BLaER1 treated with 17β-estradiol and CSF1 and Interleukin-3, amounts not matched to agents 10 nM and 100 nM (cell line): ENCODE data around the gene SESN3.
A peak's percentile ranks its signal among the peaks of the same experiment; 100 is the strongest.

Source experiments
- H3K27ac ChIP-seq, 11 experiments: shearing (Covaris generic); formaldehyde crosslinking; 2 replicates each; pipeline ENCODE4 v1.8.1; 2022
- H3K27me3 ChIP-seq, 11 experiments: shearing (Covaris generic); formaldehyde crosslinking; 2 replicates each; pipeline ENCODE4 v1.8.1; 2022
- H3K36me3 ChIP-seq, 11 experiments: shearing (Covaris generic); formaldehyde crosslinking; 2 replicates each; pipeline ENCODE4 v1.8.1; 2022
- H3K4me1 ChIP-seq, 10 experiments: shearing (Covaris generic); formaldehyde crosslinking; 2 replicates each; pipeline ENCODE4 v1.8.1; 2022
- H3K4me2 ChIP-seq, 11 experiments: shearing (Covaris generic); formaldehyde crosslinking; 2 replicates each; pipeline ENCODE4 v1.8.1; 2022
- H3K4me3 ChIP-seq, 10 experiments: shearing (Covaris generic); formaldehyde crosslinking; 2 replicates each; pipeline ENCODE4 v1.8.1; 2022
- H3K9ac ChIP-seq, 11 experiments: shearing (Covaris generic); formaldehyde crosslinking; 2 replicates each; pipeline ENCODE4 v1.8.1; 2022
- H3K9me3 ChIP-seq, 11 experiments: shearing (Covaris generic); formaldehyde crosslinking; replicated peaks in 1 of 11; 2 replicates each; pipeline ENCODE4 v1.8.1; 2022
- H4K20me1 ChIP-seq, 11 experiments: shearing (Covaris generic); formaldehyde crosslinking; 2 replicates each; pipeline ENCODE4 v1.8.1; 2022
- Cebpa-rat ChIP-seq, 11 experiments: shearing (Covaris generic); IDR thresholded peaks; 2 replicates each; pipeline ENCODE4 v1.8.1; 2022

SESN3 gene

DNA sequence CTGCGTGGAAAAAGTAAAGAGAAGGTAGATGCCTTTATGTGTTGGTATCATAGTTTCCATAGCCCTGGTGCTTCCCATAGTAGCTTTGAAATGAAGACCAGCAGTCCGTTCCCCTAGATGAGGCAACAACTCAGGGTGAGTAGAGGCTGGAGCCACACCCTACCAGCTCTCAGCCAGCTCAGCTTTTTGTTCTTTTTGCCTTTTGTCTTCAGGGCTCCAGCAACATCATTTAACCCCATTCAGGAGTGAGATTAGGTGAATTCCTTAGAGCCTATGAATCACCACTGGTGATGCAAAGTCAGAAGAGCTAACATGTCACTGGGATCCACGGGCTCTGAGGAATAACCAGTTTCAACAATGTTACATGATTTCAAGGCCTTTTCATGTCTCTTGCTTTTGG, 14.0 kb upstream of the SESN3 start:
- no peak for TF ChIP-seq Cebpa-rat (IDR thresholded peaks at IDR 0.05)
- H3K4me2 ChIP-seq, result no peak overlapping the region; a peak in 1 of 22 replicates
- no peaks in the 10 kb centered on the region for H4K20me1 ChIP-seq
- no peaks in the 10 kb centered on the region for H3K36me3 ChIP-seq
- no peak overlapping the region for H3K4me3 ChIP-seq
- H3K9ac ChIP-seq, result no peak overlapping the region
- H3K27ac ChIP-seq, result no peak overlapping the region
- no peaks in the 10 kb centered on the region for H3K9me3 ChIP-seq
- peaks cover 13 to 27% (median 15%) of the 10 kb centered on the region in 10 experiments for H3K4me1 ChIP-seq
- H3K27me3 ChIP-seq, result no peaks in the 10 kb centered on the region

DNA sequence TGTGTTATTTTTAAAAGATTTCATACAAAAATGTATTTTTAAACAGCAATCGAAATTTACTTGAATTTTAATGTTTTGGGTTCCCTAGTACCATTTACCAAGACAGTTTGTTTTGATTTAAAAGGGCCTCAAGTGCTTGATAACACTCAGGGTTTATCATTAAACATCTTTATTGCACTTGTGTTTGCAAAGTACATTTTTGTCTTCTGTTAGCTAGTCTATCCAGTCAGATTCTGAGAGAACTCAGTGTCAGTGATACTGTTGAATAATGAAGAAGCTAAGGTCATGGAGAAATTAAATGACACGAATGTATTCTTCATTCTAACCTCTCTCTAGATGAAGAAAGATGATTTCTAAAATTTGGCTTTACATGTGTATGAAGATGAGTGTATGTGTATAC, 12.7 kb upstream of the SESN3 start:
- Histone ChIP-seq H3K27ac (no peak overlapping the region), H3K4me3 (no peak overlapping the region), H3K9me3 (no peaks in the 10 kb centered on the region), H4K20me1 (no peaks in the 10 kb centered on the region), H3K4me2 (no peak overlapping the region), H3K4me1 (peaks cover 2 to 14% (median 3%) of the 10 kb centered on the region in 10 experiments), H3K27me3 (no peaks in the 10 kb centered on the region), H3K36me3 (no peaks in the 10 kb centered on the region), H3K9ac (no peak overlapping the region)
- TF ChIP-seq Cebpa-rat (IDR thresholded peaks at IDR 0.05), result no peak

DNA sequence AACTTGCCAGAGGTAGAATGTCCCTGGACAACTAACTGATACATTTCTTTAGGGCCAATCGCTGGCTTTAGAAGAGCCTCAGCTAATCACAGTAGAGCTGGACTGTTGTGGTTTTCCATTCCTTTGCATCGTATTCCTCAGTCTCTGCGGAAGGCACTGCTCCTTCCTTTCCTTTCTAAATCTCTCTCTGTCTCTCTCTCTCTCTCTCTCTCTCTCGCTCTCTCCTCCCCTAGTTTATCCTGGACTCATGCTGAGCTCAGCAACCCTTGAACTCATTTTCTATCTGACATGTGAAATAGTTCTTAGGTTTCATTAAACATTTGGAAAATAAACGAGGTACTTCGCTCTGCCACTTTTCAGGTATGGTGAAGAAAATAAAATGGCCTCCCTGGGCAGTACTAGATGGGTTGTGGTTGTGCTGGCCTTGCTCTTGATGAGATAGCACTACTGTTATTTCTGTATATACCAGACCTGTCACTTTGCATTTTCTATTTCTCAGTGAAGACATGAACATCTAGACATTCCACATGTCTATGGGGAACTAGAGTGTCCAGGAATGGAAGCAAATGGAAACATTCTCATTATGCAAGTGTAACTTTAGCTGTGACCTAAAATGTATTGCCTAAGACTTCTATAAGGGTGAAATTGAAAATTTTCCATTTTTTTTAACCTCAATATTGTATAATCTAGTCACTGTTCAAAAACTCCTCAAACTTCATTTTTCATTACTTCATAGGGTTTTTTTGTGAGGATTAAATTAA, 12.0 kb upstream of the SESN3 start:
- Histone ChIP-seq H3K36me3 (no peaks in the 10 kb centered on the region), H4K20me1 (no peaks in the 10 kb centered on the region), H3K4me1 (peaks cover 0 to 11% (median 0%) of the 10 kb centered on the region in 10 experiments; a peak in 3 of 20 replicates), H3K9me3 (no peaks in the 10 kb centered on the region), H3K27ac (no peak overlapping the region), H3K4me2 (no peak overlapping the region), H3K27me3 (no peaks in the 10 kb centered on the region), H3K4me3 (no peak overlapping the region), H3K9ac (no peak overlapping the region)
- no peak for TF ChIP-seq Cebpa-rat (IDR thresholded peaks at IDR 0.05)

DNA sequence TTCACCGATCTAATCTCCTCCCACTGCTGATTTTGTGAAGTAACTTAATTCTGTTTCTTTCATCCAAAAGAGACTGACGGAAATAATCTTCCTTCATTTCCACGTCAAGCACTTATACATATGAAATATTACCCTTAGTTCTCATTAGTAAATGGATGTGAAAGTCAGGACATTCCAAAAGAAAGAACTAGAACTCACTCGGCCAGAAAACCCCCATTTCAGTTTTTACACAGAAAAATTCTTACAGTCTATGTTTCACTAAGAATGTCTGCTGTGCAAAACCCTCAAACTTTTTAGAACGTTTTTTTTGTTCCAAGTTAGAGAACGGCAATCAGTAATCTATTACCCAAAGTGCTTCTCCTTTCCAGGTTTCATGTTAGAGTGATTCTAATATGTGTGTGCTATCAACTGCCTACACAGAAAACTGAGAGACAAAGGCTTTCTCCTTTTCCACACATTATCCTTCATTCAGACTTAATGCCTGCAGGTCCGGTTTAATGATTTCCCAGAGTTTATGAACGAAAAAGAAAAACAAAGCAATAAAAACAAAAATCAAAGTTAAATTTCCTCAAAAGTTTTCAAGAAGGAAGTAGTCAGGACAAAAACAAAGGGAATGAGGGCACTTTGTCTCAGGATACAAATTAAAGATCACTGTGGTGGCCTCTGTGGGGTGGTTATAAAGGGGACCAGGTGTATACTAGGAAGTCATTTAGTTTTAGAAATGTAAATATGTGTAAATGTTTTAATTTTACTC, 11.3 kb upstream of the SESN3 start:
- no peaks in the 10 kb centered on the region for H3K9me3 ChIP-seq
- no peak overlapping the region for H3K27ac ChIP-seq
- H4K20me1 ChIP-seq, result no peaks in the 10 kb centered on the region
- peaks cover 0 to 11% (median 0%) of the 10 kb centered on the region in 10 experiments; a peak in 3 of 20 replicates for H3K4me1 ChIP-seq
- H3K9ac ChIP-seq, result no peak overlapping the region
- H3K4me3 ChIP-seq, result no peak overlapping the region
- H3K27me3 ChIP-seq, result no peaks in the 10 kb centered on the region
- H3K4me2 ChIP-seq, result peak overlapping the region in 3 of 11 experiments; percentile 7 to 50 (median 31); a peak in 4 of 22 replicates
- no peaks in the 10 kb centered on the region for H3K36me3 ChIP-seq
- TF ChIP-seq Cebpa-rat (IDR thresholded peaks at IDR 0.05), result no peak

DNA sequence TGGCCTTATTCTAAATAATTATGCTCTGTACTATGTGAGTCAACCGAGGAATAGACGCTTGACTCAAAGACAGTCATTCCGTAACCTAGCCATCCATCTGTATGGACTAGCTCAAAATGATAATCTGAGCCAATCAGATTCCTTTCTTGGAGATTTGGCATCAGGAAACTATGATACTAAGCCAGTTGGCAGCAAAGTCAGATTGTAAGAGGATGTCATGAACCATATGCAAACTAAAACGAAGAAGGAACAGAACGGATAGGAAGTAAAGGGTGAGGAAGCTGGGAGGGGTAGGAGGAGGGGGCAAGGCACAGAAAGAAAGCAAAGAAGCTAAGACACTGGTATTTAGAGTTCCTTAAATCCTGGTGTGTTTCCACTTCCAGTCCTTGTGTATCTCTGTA, 10.7 kb upstream of the SESN3 start:
- no peaks in the 10 kb centered on the region for H4K20me1 ChIP-seq
- H3K36me3 ChIP-seq, result no peaks in the 10 kb centered on the region
- H3K4me3 ChIP-seq, result no peak overlapping the region
- H3K4me2 ChIP-seq, result peak overlapping the region in 3 of 11 experiments; percentile 7 to 50 (median 31); a peak in 4 of 22 replicates
- no peak for TF ChIP-seq Cebpa-rat (IDR thresholded peaks at IDR 0.05)
- H3K4me1 ChIP-seq, result peaks cover 0 to 11% (median 0%) of the 10 kb centered on the region in 10 experiments; a peak in 3 of 20 replicates
- no peak overlapping the region for H3K27ac ChIP-seq
- no peaks in the 10 kb centered on the region for H3K9me3 ChIP-seq
- H3K27me3 ChIP-seq, result no peaks in the 10 kb centered on the region
- no peak overlapping the region for H3K9ac ChIP-seq

DNA sequence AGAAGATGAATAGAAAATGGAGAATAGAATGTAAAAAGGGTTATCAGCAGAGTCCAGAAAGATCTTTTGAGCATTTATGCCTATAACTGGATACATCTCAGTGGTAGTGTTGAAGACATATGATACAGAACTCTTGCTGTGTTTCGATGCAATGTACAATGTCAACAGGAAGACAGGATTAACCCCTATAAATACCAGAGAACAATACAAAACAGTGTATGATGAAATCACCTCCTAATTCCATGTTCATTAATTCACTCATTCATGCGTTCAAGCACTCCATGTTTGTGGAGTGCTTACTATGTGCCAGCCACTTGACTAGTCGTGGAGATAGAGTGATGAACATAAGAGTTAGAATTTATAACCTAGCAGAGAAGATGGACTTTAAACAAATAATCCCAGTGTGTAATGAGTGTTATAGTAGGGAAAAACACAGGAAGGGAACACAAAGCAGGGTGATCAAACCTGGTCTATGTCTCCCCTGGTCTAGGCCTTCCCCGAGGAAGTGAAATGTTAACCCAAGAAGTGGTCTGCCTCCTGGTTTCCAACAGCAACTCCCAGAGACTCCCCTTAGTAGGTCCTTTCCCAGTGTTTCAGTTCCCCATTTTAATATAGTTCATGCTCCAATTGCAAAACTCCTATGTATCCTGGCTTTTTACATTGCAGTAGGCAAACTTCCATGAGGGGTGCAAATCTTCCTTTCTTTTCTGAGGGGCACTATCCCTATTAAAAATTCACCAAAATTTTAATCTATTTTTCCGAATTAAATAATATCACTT, 9.1 kb upstream of the SESN3 start:
- H3K9ac ChIP-seq, result no peak overlapping the region
- H3K4me3 ChIP-seq, result no peak overlapping the region
- H3K4me2 ChIP-seq, result no peak overlapping the region
- no peaks in the 10 kb centered on the region for H3K27me3 ChIP-seq
- peaks cover 0 to 11% (median 0%) of the 10 kb centered on the region in 10 experiments; a peak in 3 of 20 replicates for H3K4me1 ChIP-seq
- no peaks in the 10 kb centered on the region for H3K9me3 ChIP-seq
- H4K20me1 ChIP-seq, result no peaks in the 10 kb centered on the region
- no peaks in the 10 kb centered on the region for H3K36me3 ChIP-seq
- TF ChIP-seq Cebpa-rat (IDR thresholded peaks at IDR 0.05), result no peak
- no peak overlapping the region for H3K27ac ChIP-seq

DNA sequence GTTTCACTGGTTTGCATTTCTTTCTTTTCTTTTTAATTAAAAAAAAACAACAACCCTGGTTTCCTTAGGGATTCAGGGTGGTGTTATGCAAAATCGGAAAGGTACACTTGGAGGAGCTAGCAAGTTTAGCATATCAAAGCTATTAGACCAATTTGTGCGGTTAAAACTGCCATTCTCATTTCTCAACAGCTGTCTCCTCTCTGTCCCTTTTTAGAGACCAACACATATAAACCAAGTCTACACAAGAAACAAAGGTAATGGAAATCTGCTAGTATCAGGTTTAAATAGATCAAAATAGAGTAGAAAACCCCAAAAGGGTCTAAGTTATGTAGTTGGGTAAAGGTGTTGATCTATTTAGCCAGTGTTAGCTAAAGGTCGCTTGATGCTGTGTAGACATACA, 1.7 kb upstream of the SESN3 start:
- H3K27ac ChIP-seq, result peak overlapping the region in 10 of 11 experiments; percentile 47 to 80 (median 72); a peak in 15 of 22 replicates
- H3K4me2 ChIP-seq, result peak overlapping the region; percentile 83 to 97 (median 94)
- peak overlapping the region; percentile 57 to 94 (median 86) for H3K4me3 ChIP-seq
- H3K4me1 ChIP-seq, result peaks cover 12 to 37% (median 24%) of the 10 kb centered on the region in 10 experiments
- H3K36me3 ChIP-seq, result no peaks in the 10 kb centered on the region
- peaks cover 0 to 24% (median 0%) of the 10 kb centered on the region in 11 experiments; a peak in 7 of 22 replicates for H4K20me1 ChIP-seq
- peak overlapping the region; percentile 63 to 80 (median 76); a peak in 19 of 22 replicates for H3K9ac ChIP-seq
- no peak for TF ChIP-seq Cebpa-rat (IDR thresholded peaks at IDR 0.05)
- no peaks in the 10 kb centered on the region for H3K9me3 ChIP-seq
- peaks cover 16 to 54% (median 44%) of the 10 kb centered on the region in 11 experiments for H3K27me3 ChIP-seq

DNA sequence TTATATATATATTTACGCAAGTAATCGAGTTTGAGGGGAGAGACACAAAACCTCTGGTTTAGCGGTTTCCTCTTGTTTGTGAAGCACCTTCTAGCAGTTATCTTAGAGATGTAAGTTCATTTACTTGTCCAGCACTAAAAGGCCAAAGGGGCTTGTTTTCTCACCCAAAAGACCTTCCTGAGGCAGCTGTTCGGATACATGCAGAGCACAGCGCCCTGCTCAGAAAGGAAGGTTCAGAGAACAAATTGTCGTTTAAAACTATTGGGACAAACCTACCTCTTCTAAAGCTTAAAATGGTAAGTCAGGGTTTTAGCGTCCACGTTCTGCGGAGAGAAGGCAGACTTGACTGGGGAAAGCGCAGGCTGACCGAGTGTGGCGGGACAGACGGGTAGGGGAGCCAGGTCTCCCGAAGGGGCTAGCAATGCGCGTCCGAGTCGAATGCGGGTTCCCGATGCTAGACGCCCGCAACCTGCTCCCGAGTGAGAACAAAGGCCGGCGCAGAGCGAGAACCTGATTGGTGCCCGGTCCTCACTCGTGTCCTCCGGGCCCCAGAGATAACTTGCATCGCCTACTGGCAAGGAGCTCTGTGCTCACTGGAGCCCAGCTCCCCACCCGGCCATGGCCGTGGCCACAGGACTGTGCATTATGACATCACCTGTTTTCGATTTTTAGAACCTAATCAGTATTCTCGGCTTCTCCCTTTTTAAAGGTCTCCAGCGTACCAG, 1.0 kb upstream of the SESN3 start:
- peak overlapping the region in 10 of 11 experiments; percentile 47 to 80 (median 72); a peak in 21 of 22 replicates for H3K27ac ChIP-seq
- TF ChIP-seq Cebpa-rat (IDR thresholded peaks at IDR 0.05), result no peak
- no peaks in the 10 kb centered on the region for H3K36me3 ChIP-seq
- H3K4me2 ChIP-seq, result peak overlapping the region; percentile 83 to 97 (median 94)
- H3K4me3 ChIP-seq, result peak overlapping the region; percentile 57 to 94 (median 86)
- H3K27me3 ChIP-seq, result peaks cover 16 to 60% (median 44%) of the 10 kb centered on the region in 11 experiments
- H3K9me3 ChIP-seq, result no peaks in the 10 kb centered on the region
- H4K20me1 ChIP-seq, result peaks cover 0 to 24% (median 0%) of the 10 kb centered on the region in 11 experiments; a peak in 7 of 22 replicates
- H3K4me1 ChIP-seq, result peaks cover 12 to 37% (median 24%) of the 10 kb centered on the region in 10 experiments
- H3K9ac ChIP-seq, result peak overlapping the region; percentile 63 to 80 (median 76); a peak in 21 of 22 replicates
